ENCODE results near the gene F7. TPM values are rescaled to one million over a fixed set of nuclear protein-coding genes. Genes with fewer than 3 reads are reported as not detected.

F7 gene
- total RNA-seq, 2 donors from 2014 or later, result 0.20 TPM; not detected in 1

DNA sequence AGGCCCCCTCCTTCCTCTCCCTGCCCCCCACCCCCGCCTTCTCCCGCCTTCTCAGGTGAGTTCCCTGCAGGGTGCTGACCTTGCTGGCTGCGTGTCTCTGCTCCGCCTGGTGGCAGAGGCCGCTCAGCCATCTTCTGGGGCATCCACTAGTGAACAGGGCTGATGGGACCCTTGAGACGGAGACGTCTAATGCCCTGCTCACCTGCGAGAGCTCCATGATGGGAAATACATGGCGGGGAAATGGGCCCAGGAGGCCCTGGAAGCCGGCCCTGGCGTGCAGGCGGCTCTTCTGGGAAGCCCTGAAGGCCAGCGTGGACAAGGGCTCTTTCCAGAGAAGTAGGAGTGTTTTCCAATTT lies 15.2 kb upstream of the F7 start:
- Histone ChIP-seq H3K9me3 (no peaks in the 10 kb centered on the region), H3K27me3 (no peaks in the 10 kb centered on the region), H3K4me3 (no peak overlapping the region), H3K4me1 (no peaks in the 10 kb centered on the region), H3K36me3 (peaks cover 23% of the 10 kb centered on the region), H3K27ac (no peak overlapping the region)
- no peak for DNase-seq (ENCODE audit: low spot score)
- TF ChIP-seq, protein P1, sequence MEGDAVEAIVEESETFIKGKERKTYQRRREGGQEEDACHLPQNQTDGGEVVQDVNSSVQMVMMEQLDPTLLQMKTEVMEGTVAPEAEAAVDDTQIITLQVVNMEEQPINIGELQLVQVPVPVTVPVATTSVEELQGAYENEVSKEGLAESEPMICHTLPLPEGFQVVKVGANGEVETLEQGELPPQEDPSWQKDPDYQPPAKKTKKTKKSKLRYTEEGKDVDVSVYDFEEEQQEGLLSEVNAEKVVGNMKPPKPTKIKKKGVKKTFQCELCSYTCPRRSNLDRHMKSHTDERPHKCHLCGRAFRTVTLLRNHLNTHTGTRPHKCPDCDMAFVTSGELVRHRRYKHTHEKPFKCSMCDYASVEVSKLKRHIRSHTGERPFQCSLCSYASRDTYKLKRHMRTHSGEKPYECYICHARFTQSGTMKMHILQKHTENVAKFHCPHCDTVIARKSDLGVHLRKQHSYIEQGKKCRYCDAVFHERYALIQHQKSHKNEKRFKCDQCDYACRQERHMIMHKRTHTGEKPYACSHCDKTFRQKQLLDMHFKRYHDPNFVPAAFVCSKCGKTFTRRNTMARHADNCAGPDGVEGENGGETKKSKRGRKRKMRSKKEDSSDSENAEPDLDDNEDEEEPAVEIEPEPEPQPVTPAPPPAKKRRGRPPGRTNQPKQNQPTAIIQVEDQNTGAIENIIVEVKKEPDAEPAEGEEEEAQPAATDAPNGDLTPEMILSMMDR (IDR thresholded peaks at IDR 0.05), result no peak

DNA sequence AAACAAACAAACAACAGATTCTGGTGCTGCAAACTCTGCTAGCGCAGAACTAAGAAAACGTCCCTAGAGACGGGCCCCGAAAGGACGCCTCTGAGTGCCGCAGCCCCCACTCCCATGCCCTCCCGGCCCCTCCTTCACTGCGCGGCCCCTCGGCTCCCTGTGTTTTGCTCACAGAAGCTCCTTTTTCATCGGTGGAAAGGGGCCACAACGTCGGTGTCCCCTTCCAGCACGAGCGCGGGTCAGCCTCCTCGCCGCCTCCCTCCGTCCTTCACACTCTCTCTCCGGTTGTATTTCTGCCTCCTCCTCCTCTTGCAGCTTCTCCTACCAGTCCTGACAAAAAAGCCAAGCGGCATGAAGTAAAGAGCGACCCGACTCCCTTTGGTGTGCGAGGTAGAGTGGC lies 14.8 kb upstream of the F7 start:
- DNase-seq (ENCODE audit: low spot score), result no peak
- Histone ChIP-seq H3K27me3 (no peaks in the 10 kb centered on the region), H3K36me3 (peaks cover 23% of the 10 kb centered on the region), H3K27ac (no peak overlapping the region), H3K4me1 (no peaks in the 10 kb centered on the region), H3K4me3 (no peak overlapping the region), H3K9me3 (no peaks in the 10 kb centered on the region)
- TF ChIP-seq, protein P1 (IDR thresholded peaks at IDR 0.05), result no peak

DNA sequence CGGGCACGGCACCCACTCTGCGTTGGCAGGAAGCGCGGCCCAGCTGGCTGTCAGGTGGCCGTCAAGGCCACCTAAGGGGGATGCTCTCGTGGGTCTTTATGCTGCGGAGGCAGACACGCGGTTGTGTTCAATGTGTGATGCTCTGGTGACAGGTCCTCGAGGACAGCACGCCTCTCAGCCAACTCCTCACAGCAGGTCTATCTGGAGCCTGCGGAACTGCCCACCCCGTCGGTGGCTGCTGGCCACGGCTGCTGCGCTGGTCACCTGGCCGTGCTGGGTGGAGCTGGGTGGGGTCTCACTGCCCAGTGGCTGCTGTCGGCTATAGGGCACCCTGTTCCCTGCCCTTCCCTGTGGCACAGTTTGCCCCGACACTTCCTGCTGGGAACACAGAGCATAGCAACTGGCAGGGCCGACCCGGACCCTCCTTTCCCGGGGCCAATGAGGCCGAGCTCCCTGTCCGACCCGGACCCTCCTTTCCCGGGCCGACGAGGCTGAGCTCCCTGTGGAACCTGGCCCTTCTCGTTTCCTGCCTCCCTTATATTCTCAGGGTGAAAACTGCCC lies 14.3 kb upstream of the F7 start:
- Histone ChIP-seq H3K36me3 (peaks cover 23% of the 10 kb centered on the region), H3K27me3 (no peaks in the 10 kb centered on the region), H3K4me1 (no peaks in the 10 kb centered on the region), H3K27ac (no peak overlapping the region), H3K9me3 (no peaks in the 10 kb centered on the region), H3K4me3 (no peak overlapping the region)
- TF ChIP-seq, protein P1 (IDR thresholded peaks at IDR 0.05), result no peak
- DNase-seq (ENCODE audit: low spot score), result no peak

DNA sequence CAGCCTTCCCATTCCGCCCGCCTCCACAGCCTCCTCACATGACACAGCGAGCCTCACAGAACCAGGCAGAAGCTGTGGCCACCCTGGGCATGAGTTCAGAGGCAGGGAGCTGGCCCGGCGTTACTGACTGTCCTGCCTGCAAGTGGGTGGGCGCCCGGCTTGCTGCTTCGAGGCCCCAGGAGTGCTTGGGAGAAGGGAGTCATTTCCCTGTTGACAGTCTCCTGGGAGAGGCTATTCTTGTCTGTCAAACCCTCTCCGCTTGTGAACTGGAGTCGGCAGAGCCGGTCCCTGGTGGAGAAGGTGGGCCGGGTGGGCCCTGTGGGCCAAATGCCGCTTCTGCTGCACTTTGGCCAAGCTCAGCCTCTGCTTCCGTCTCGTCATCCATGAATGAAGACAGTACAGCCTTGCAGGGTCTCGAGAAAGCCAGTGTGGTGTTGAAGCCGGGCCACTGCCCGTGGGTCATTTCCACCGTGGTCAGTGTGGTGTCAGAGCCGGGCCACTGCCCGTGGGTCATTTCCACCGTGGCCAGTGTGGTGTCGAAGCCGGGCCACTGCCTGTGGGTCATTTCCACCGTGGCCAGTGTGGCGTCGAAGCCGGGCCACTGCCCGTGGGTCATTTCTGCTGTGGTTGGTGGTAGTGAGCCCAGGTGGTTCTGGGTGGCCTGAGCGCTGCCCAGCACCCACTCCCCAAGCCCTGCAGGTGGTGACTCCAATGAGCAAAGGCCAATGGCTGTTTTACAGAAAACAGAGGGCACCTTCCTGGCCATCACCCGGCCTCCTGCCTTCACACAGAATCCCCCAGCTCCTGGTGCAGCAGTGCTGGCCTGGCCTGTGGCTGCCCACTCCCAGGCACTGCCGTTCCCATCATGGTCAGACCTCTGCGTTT lies 13.5 kb upstream of the F7 start:
- Histone ChIP-seq H3K4me3 (no peak overlapping the region), H3K36me3 (peaks cover 23% of the 10 kb centered on the region), H3K9me3 (no peaks in the 10 kb centered on the region), H3K27ac (no peak overlapping the region), H3K4me1 (no peaks in the 10 kb centered on the region), H3K27me3 (no peaks in the 10 kb centered on the region)
- no peak for DNase-seq (ENCODE audit: low spot score)
- TF ChIP-seq, protein P1 (IDR thresholded peaks at IDR 0.05), result no peak

DNA sequence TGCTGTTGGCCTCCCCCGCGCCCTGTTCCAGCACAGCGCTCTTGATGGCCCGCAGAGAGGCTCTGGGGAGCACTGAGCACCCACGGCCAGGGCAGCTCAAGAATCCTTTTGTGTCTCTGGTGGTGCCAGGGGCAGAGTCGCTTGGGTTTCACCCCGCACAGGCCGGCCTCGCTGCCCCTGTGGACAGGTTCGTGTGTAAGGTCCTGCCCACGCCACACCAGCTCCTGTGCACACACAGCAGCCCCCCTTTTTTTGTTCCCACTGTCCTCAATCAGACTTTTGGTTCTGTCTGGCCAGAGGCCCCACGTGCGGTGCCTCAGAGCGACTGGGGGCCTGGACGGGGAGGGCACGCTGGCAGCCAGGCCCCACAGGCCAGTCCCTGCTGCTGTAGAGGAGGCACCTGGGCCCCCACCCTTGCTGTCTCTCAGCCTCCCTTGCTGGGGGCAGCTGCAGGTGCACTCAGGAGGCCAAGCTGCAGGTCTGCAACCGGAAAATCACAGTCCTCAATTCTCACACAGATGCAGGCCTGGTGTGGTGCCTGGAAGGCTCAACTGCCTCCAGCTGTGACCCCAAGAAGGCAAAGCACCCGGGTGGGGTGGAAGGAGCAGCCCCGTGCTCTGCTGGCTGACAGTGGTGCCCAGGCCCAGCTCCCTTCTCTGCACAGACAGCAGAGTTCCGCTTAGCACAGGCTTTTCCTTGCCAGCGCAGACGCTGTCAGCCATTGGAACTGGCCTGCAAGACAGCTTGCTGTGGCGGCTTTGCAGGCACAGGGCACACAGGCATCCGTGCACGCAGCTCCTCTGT lies 12.6 kb upstream of the F7 start:
- H3K27ac ChIP-seq, result no peak overlapping the region
- H3K36me3 ChIP-seq, result peaks cover 15% of the 10 kb centered on the region
- H3K27me3 ChIP-seq, result no peaks in the 10 kb centered on the region
- no peaks in the 10 kb centered on the region for H3K4me1 ChIP-seq
- TF ChIP-seq, protein P1 (IDR thresholded peaks at IDR 0.05), result no peak
- no peaks in the 10 kb centered on the region for H3K9me3 ChIP-seq
- no peak for DNase-seq (ENCODE audit: low spot score)
- H3K4me3 ChIP-seq, result no peak overlapping the region
